ENCODE measurements around the gene STAB1.
A peak's percentile ranks its signal among the peaks of the same experiment; 100 is the strongest.

STAB1 gene

GRCh38 chr3:52514576-52514975 is 19.4 kb downstream of the STAB1 start:
- H3K9ac ChIP-seq: peak overlapping the region in 4 of 11 experiments; percentile 6 to 63 (median 53); a peak in 6 of 22 replicates
- no peak overlapping the region for H3K4me3 ChIP-seq
- TF ChIP-seq Cebpa-rat (IDR thresholded peaks at IDR 0.05): no peak
- no peaks in the 10 kb centered on the region for H3K27me3 ChIP-seq
- H3K9me3 ChIP-seq (replicated peaks in 1 of 11): no peaks in the 10 kb centered on the region
- peak overlapping the region in 2 of 11 experiments; percentile 11 to 27; a peak in 1 of 22 replicates for H3K4me2 ChIP-seq
- peaks cover 0 to 100% (median 73%) of the 10 kb centered on the region in 11 experiments; a peak in 11 of 22 replicates for H4K20me1 ChIP-seq
- peaks cover 0 to 100% (median 87%) of the 10 kb centered on the region in 11 experiments; a peak in 14 of 22 replicates for H3K36me3 ChIP-seq
- H3K4me1 ChIP-seq: peaks cover 0 to 54% (median 0%) of the 10 kb centered on the region in 10 experiments; a peak in 5 of 20 replicates
- H3K27ac ChIP-seq: peak overlapping the region in 3 of 11 experiments; percentile 5 to 58 (median 39); a peak in 3 of 22 replicates

DNA sequence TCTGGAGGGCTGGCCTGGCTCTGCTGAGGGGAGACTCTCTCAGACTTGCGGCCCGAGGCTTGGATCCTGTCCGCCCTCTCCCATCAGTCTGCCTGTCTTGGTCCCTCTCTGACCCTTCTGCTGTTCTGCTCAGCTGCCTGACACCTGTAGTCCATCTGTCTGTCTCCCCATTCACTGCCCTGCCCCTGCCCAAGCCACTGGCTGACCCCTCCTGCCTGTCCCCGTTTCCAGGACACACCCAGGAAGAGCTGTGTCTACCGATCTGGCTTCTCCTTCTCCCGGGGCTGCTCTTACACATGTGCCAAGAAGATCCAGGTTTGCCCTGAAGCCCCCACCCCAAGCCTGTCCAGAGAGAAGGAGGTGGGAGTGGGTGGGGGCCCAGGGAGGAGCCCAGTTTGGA is 20.1 kb downstream of the STAB1 start:
- Histone ChIP-seq H3K4me3 (no peak overlapping the region), H3K36me3 (peaks cover 0 to 100% (median 88%) of the 10 kb centered on the region in 11 experiments; a peak in 14 of 22 replicates), H3K27me3 (no peaks in the 10 kb centered on the region), H3K4me1 (peaks cover 0 to 48% (median 0%) of the 10 kb centered on the region in 10 experiments; a peak in 5 of 20 replicates), H3K9me3 (replicated peaks in 1 of 11) (no peaks in the 10 kb centered on the region), H3K27ac (peak overlapping the region in 4 of 11 experiments; percentile 5 to 58 (median 30); a peak in 4 of 22 replicates), H4K20me1 (peaks cover 0 to 100% (median 73%) of the 10 kb centered on the region in 11 experiments; a peak in 11 of 22 replicates), H3K9ac (peak overlapping the region in 3 of 11 experiments; percentile 44 to 63 (median 62); a peak in 6 of 22 replicates), H3K4me2 (peak overlapping the region in 2 of 11 experiments; percentile 0 to 25; a peak in 1 of 22 replicates)
- TF ChIP-seq Cebpa-rat (IDR thresholded peaks at IDR 0.05): no peak

- Histone ChIP-seq H3K9me3 (replicated peaks in 1 of 11) (no peaks in the 10 kb centered on the region), H3K27ac (peak overlapping the region in 2 of 11 experiments; percentile 20 to 58; a peak in 1 of 22 replicates), H4K20me1 (peaks cover 0 to 100% (median 75%) of the 10 kb centered on the region in 11 experiments; a peak in 11 of 22 replicates), H3K4me2 (no peak overlapping the region), H3K9ac (peak overlapping the region in 2 of 11 experiments; percentile 20 to 62; a peak in 2 of 22 replicates), H3K4me1 (peaks cover 0 to 34% (median 0%) of the 10 kb centered on the region in 10 experiments; a peak in 2 of 20 replicates), H3K27me3 (no peaks in the 10 kb centered on the region), H3K4me3 (no peak overlapping the region), H3K36me3 (peaks cover 0 to 100% (median 88%) of the 10 kb centered on the region in 11 experiments; a peak in 14 of 22 replicates)
- no peak for TF ChIP-seq Cebpa-rat (IDR thresholded peaks at IDR 0.05)
Measured at GRCh38 chr3:52516509-52517195, 21.5 kb downstream of the STAB1 start.

GRCh38 chr3:52517796-52518722 is 22.9 kb downstream of the STAB1 start:
- Histone ChIP-seq H4K20me1 (peaks cover 0 to 100% (median 76%) of the 10 kb centered on the region in 11 experiments; a peak in 13 of 22 replicates), H3K9ac (peak overlapping the region in 2 of 11 experiments; percentile 10 to 62; a peak in 2 of 22 replicates), H3K4me3 (no peak overlapping the region), H3K27ac (no peak overlapping the region; a peak in 1 of 22 replicates), H3K4me2 (no peak overlapping the region), H3K36me3 (peaks cover 0 to 100% (median 89%) of the 10 kb centered on the region in 11 experiments; a peak in 17 of 22 replicates), H3K4me1 (peaks cover 0 to 23% (median 0%) of the 10 kb centered on the region in 10 experiments; a peak in 3 of 20 replicates), H3K27me3 (no peaks in the 10 kb centered on the region), H3K9me3 (replicated peaks in 1 of 11) (no peaks in the 10 kb centered on the region)
- TF ChIP-seq Cebpa-rat (IDR thresholded peaks at IDR 0.05): no peak

- Histone ChIP-seq H3K27me3 (no peaks in the 10 kb centered on the region), H3K9me3 (replicated peaks in 1 of 11) (no peaks in the 10 kb centered on the region), H3K4me1 (peaks cover 0 to 15% (median 0%) of the 10 kb centered on the region in 10 experiments; a peak in 3 of 20 replicates), H3K36me3 (peaks cover 7 to 100% (median 89%) of the 10 kb centered on the region in 11 experiments; a peak in 21 of 22 replicates), H4K20me1 (peaks cover 0 to 100% (median 77%) of the 10 kb centered on the region in 11 experiments; a peak in 16 of 22 replicates), H3K27ac (no peak overlapping the region), H3K4me2 (no peak overlapping the region), H3K4me3 (no peak overlapping the region), H3K9ac (0 out of 22 replicates have a peak overlapping the region, but pooled peaks of 1 of the 11 experiments have one; percentile 10)
- no peak for TF ChIP-seq Cebpa-rat (IDR thresholded peaks at IDR 0.05)
Measured at GRCh38 chr3:52518723-52519444, 23.7 kb downstream of the STAB1 start.

DNA sequence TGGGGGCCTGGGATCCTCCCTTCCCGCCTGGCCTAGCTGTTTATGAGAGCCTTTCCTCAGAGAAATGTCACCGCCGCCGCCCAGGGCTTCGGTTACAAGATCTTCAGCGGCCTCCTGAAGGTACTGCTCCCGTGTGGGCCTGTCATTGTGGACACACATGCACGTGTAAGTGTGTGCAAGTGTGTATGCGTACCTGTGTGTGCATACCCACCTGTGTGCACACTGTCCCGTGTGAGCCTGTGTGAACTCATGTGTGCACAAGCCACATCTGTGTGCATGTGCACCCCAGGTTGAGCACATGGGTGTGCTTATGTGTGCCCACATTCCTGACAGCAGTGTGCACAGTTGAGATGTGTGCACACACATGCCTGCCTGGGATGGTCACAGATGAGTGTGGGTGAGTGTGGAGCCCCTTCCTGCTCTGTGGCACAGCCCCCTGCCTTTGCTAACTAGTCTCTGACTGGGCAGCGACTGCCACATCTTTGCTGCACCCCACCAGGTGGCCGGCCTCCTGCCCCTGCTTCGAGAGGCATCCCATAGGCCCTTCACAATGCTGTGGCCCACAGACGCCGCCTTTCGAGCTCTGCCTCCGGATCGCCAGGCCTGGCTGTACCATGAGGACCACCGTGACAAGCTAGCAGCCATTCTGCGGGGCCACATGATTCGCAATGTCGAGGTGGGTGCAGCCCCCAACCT is 24.5 kb downstream of the STAB1 start:
- Histone ChIP-seq H3K27ac (no peak overlapping the region), H3K9ac (no peak overlapping the region), H4K20me1 (peaks cover 0 to 100% (median 77%) of the 10 kb centered on the region in 11 experiments; a peak in 18 of 22 replicates), H3K27me3 (no peaks in the 10 kb centered on the region), H3K4me2 (no peak overlapping the region), H3K4me3 (no peak overlapping the region), H3K36me3 (peaks cover 14 to 100% (median 89%) of the 10 kb centered on the region in 11 experiments), H3K9me3 (replicated peaks in 1 of 11) (no peaks in the 10 kb centered on the region), H3K4me1 (peaks cover 0 to 14% (median 0%) of the 10 kb centered on the region in 10 experiments; a peak in 3 of 20 replicates)
- TF ChIP-seq Cebpa-rat (IDR thresholded peaks at IDR 0.05): no peak

DNA sequence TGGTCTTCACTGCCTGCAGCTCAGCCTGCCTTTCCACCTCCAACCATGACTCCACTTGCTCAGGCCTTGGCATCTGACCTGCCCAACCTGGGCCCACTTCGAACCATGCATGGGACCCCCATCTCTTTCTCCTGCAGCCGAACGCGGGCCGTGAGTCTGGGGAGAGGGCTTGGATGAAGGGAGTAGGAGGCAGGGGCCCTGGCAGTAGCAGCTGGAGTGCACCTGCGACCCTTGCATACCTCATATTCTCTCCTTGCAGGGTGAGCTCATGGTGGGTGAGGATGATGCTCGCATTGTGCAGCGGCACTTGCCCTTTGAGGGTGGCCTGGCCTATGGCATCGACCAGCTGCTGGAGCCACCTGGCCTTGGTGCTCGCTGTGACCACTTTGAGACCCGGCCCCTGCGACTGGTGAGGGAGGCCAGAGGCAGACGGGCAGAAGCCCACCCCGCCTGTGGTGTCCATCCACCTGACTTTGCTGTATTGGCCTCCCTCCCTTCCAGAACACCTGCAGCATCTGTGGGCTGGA is 25.1 kb downstream of the STAB1 start:
- Histone ChIP-seq H3K36me3 (peaks cover 19 to 100% (median 87%) of the 10 kb centered on the region in 11 experiments), H3K27ac (no peak overlapping the region), H3K9ac (no peak overlapping the region), H3K4me2 (no peak overlapping the region), H3K4me1 (peaks cover 0 to 14% (median 0%) of the 10 kb centered on the region in 10 experiments; a peak in 3 of 20 replicates), H4K20me1 (peaks cover 0 to 100% (median 75%) of the 10 kb centered on the region in 11 experiments; a peak in 20 of 22 replicates), H3K9me3 (replicated peaks in 1 of 11) (no peaks in the 10 kb centered on the region), H3K27me3 (no peaks in the 10 kb centered on the region), H3K4me3 (no peak overlapping the region)
- no peak for TF ChIP-seq Cebpa-rat (IDR thresholded peaks at IDR 0.05)

Measured in BLaER1 treated with 17β-estradiol and CSF1 and Interleukin-3, amounts not matched to agents 10 nM and 100 nM (cell line).